ENCODE data around the gene TTC34. TPM values are rescaled to one million over a fixed set of nuclear protein-coding genes. Genes with fewer than 3 reads are reported as not detected.

The TTC34 gene
- total and polyA plus RNA-seq, 3 donors from 2014 or later = 3.0 to 5.2 (median 4.1) TPM

DNA sequence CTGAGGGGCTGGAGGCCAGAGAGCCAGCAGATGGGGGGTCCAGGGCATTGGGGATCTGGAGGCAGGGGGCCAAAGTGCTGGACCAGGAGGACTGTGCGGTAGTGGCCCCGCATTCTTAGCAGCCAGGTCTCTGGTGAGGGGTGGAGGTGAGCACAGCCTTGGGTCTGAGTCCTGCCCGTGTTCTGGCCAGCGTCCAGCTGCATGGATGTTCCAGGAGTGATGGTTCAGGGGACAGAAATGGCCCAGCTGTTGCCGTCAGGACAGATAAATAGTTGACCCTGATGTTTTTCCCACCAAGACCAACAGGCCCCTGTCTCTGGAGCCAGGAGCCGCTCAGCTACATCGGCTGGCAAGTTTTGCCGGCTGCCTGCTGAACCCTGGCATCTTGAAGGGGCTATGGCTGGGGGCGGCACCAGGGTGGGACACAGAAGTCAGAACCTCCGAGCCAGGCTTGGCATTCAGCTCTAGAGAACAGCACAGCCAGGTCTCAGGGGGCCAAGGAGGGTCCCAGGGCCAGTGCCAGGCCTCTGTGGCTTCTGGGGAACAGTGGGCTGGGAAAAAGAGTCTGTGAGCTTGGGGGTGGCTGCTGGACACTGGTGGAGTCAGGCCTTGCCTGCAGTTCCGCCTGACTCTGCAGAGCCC is 19.4 kb upstream of the TTC34 start:
- no peaks in the 10 kb centered on the region for H3K9me3 ChIP-seq
- no peak for DNase-seq
- no peak overlapping the region for H3K4me3 ChIP-seq
- TF ChIP-seq, protein P1, sequence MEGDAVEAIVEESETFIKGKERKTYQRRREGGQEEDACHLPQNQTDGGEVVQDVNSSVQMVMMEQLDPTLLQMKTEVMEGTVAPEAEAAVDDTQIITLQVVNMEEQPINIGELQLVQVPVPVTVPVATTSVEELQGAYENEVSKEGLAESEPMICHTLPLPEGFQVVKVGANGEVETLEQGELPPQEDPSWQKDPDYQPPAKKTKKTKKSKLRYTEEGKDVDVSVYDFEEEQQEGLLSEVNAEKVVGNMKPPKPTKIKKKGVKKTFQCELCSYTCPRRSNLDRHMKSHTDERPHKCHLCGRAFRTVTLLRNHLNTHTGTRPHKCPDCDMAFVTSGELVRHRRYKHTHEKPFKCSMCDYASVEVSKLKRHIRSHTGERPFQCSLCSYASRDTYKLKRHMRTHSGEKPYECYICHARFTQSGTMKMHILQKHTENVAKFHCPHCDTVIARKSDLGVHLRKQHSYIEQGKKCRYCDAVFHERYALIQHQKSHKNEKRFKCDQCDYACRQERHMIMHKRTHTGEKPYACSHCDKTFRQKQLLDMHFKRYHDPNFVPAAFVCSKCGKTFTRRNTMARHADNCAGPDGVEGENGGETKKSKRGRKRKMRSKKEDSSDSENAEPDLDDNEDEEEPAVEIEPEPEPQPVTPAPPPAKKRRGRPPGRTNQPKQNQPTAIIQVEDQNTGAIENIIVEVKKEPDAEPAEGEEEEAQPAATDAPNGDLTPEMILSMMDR (IDR thresholded peaks at IDR 0.05) = no peak
- no peak for TF ChIP-seq POLR2A (IDR thresholded peaks at IDR 0.05)
- 64 to 77% methylated on average over 7 to 11 of the region's 11 CpGs for WGBS, 2 donors
- H3K4me1 ChIP-seq = no peaks in the 10 kb centered on the region
- H3K36me3 ChIP-seq (ENCODE audit: low read depth, missing control alignments) = no peaks in the 10 kb centered on the region
- intact Hi-C loops (cut with DNase I; ENCODE audit: low total_unique reads) = no loop called here
- H3K27ac ChIP-seq = no peak overlapping the region
- no peaks in the 10 kb centered on the region for H3K27me3 ChIP-seq

DNA sequence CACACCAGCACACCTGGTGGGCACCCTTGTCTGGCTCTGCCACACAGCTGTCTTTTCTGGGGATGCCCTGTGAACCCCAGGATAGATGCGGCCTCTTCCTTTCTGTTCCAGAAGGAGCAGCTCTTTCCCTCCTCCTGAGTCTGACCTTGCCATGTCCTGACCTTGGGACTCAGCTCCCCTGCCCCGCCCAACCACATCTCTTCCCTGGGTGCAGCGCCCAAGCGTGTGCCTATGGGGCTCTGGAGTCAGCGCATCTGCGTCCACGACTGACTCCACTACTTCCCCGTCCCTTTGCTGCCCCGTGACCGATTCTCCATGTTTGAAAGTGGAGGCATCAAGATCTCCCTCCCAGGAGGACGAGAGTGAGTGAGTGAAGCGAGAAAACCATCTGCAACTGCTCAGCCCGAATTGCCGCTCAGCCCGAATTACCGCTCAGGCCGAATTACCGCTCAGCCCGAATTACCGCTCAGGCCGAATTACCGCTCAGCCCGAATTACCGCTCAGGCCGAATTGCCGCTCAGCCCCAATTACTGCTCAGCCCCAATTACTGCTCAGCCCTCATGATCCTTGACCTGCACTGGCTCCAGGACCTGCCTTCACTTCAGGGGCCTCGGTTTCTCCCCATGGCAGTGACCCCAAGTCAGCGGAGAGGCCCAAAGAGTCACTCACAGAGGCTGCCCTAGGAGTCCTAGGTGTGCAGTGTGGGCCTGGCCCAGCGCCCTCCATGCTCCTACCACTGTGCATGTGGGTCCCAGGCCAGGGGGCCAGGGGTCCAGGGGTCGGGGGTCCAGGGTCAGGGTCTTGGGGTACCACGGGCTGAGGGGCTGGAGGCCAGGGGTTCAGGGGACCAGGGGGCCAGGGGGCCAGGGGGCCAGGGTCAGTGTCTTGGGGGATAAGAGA is 18.6 kb upstream of the TTC34 start:
- no peaks in the 10 kb centered on the region for H3K27me3 ChIP-seq
- TF ChIP-seq, protein P1 (IDR thresholded peaks at IDR 0.05) = no peak
- TF ChIP-seq POLR2A (IDR thresholded peaks at IDR 0.05) = no peak
- DNase-seq = no peak
- no peaks in the 10 kb centered on the region for H3K36me3 ChIP-seq (ENCODE audit: low read depth, missing control alignments)
- no peak overlapping the region for H3K27ac ChIP-seq
- no peaks in the 10 kb centered on the region for H3K4me1 ChIP-seq
- no peak overlapping the region for H3K4me3 ChIP-seq
- intact Hi-C loops (cut with DNase I; ENCODE audit: low total_unique reads) = no loop called here
- H3K9me3 ChIP-seq = no peaks in the 10 kb centered on the region
- WGBS, 2 donors = 63 to 84% methylated on average over 30 to 31 of the region's 31 CpGs

DNA sequence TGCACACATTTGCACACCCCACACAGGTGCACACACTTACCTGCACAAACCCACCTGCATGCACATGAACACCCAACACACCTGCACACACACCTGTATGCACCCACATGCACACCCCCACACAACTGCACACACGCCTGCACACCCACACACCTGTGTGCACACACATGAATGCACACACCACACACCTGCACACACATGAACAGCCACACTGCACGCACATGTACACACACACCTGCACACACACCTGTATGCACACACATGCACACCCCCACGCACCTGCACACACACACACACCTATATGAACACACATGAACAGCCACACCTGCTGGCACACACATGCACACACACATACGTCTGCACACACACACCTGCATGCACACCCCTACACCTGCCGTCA is 17.9 kb upstream of the TTC34 start:
- intact Hi-C loops (cut with DNase I; ENCODE audit: low total_unique reads) = no loop called here
- Histone ChIP-seq H3K4me1 (no peaks in the 10 kb centered on the region), H3K27ac (no peak overlapping the region), H3K9me3 (no peaks in the 10 kb centered on the region), H3K4me3 (no peak overlapping the region), H3K27me3 (no peaks in the 10 kb centered on the region), H3K36me3 (ENCODE audit: low read depth, missing control alignments) (no peaks in the 10 kb centered on the region)
- no peak for DNase-seq
- 63 to 76% methylated on average over 5 of the region's 5 CpGs for whole genome bisulfite sequencing, 2 donors
- TF ChIP-seq POLR2A (IDR thresholded peaks at IDR 0.05) = no peak
- TF ChIP-seq, protein P1 (IDR thresholded peaks at IDR 0.05) = no peak

DNA sequence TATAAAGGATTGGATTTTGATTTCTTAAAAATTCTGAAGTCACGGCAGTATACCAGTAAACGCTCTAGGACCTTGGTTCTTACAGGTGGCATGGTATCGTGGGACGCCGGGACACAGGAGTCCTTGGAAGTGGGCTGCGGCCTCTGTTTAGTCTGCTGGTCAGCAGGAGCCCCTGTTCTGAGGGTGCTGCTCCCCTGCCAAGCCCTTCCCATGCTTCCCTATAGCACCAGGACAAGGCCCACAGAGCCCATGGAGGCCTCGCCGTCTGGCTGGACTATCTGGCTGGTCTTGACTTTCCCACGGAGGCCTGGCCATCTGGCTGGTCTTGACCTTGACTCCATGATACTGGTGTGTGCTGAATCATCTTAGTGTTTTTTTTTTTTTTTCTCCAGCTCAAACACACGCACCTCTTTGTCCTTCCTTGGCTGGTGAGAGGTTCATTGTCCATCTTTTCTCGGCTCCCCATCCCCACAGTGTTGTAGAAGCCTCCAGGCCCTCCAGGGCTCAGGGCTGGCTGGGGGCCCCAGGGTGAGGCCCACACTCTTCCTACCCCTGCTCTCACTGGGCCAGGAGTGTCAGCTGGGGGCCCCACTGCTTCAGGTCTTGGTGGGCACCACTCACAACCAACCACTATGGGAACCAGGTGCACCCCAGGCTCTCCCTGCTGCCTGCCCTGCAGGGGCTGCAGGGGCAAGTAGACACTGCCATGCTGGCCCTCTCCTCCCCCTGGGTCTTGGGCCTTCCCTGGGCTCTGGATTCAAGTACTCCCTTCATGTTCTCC is 16.5 kb upstream of the TTC34 start:
- intact Hi-C loops (cut with DNase I; ENCODE audit: low total_unique reads) = no loop called here
- WGBS, 2 donors = 56% methylated on average over 9 to 11 of the region's 11 CpGs
- Histone ChIP-seq H3K27ac (no peak overlapping the region), H3K4me1 (no peaks in the 10 kb centered on the region), H3K4me3 (no peak overlapping the region), H3K27me3 (no peaks in the 10 kb centered on the region), H3K9me3 (no peaks in the 10 kb centered on the region), H3K36me3 (ENCODE audit: low read depth, missing control alignments) (no peaks in the 10 kb centered on the region)
- TF ChIP-seq, protein P1 (IDR thresholded peaks at IDR 0.05) = no peak
- TF ChIP-seq POLR2A (IDR thresholded peaks at IDR 0.05) = no peak
- peak; percentile 34 for DNase-seq
